Stimulated activated CD4-positive, alpha-beta T cell treated with anti-CD3 and anti-CD28 coated beads, Interleukin-1b, Interleukin-23, amount 100 ng/mL, for 1 hour (primary cell): ENCODE data around the gene SPARCL1.
"Not testable (repeated sequence)": the region's sequence is repeated elsewhere in the genome, so short reads cannot be mapped to it uniquely, and the experiment has no call there.

Experiments used
- DNase-seq, 2 donors: peaks; one replicate each; pipeline ENCODE4 v3.0.0-alpha.2; 2020; ENCODE audit warnings: low read depth in 2 of 2

Gene SPARCL1

GRCh38 chr4:87529187-87529586, at the start of gene SPARCL1:
SPARCL1 (minus strand) TSS chr4:87529376; CDS start chr4:87499574, 29,802 bp downstream.
- DNase-seq: no peak

- DNase-seq: no peak
Observed at GRCh38 chr4:87575983-87576382, 46.8 kb upstream of the SPARCL1 start.

- no peak for DNase-seq
Observed at GRCh38 chr4:87575408-87575807, 46.2 kb upstream of the SPARCL1 start.

- no peak for DNase-seq
Observed at GRCh38 chr4:87574996-87575395, 45.8 kb upstream of the SPARCL1 start.

GRCh38 chr4:87574376-87574775, 45.2 kb upstream of the SPARCL1 start:
- DNase-seq: not testable (repeated sequence)

- no peak for DNase-seq
Observed at GRCh38 chr4:87570290-87570805, 41.2 kb upstream of the SPARCL1 start.

- DNase-seq: no peak
Observed at GRCh38 chr4:87567191-87567590, 38.0 kb upstream of the SPARCL1 start.

GRCh38 chr4:87566276-87566675, 37.1 kb upstream of the SPARCL1 start:
- no peak for DNase-seq

GRCh38 chr4:87565746-87566145, 36.6 kb upstream of the SPARCL1 start:
- DNase-seq: no peak

GRCh38 chr4:87560802-87561201, 31.6 kb upstream of the SPARCL1 start:
- DNase-seq: no peak

GRCh38 chr4:87559090-87559837, 30.1 kb upstream of the SPARCL1 start:
- DNase-seq: no peak

GRCh38 chr4:87557348-87557747, 28.2 kb upstream of the SPARCL1 start:
- DNase-seq: no peak

GRCh38 chr4:87555773-87556619, 26.8 kb upstream of the SPARCL1 start:
- DNase-seq: no peak

GRCh38 chr4:87553182-87553581, 24.0 kb upstream of the SPARCL1 start:
- no peak for DNase-seq

GRCh38 chr4:87551361-87551760, 22.2 kb upstream of the SPARCL1 start:
- DNase-seq: no peak

GRCh38 chr4:87547016-87547708, 18.0 kb upstream of the SPARCL1 start:
- no peak for DNase-seq

GRCh38 chr4:87545052-87545451, 15.9 kb upstream of the SPARCL1 start:
- DNase-seq: no peak

- DNase-seq: no peak
Observed at GRCh38 chr4:87543835-87544461, 14.8 kb upstream of the SPARCL1 start.

GRCh38 chr4:87542734-87543312, 13.6 kb upstream of the SPARCL1 start:
- DNase-seq: no peak

- no peak for DNase-seq
Observed at GRCh38 chr4:87541956-87542709, 13.0 kb upstream of the SPARCL1 start.

GRCh38 chr4:87541521-87541920, 12.3 kb upstream of the SPARCL1 start:
- DNase-seq: no peak
